ENCODE measurements around the gene STN1. TPM values are rescaled to one million over a fixed set of nuclear protein-coding genes. Genes with fewer than 3 reads are reported as not detected.

Gene STN1
- total and polyA plus RNA-seq, 2 experiments from 2014 or later, result 20.5 to 20.8 TPM

DNA sequence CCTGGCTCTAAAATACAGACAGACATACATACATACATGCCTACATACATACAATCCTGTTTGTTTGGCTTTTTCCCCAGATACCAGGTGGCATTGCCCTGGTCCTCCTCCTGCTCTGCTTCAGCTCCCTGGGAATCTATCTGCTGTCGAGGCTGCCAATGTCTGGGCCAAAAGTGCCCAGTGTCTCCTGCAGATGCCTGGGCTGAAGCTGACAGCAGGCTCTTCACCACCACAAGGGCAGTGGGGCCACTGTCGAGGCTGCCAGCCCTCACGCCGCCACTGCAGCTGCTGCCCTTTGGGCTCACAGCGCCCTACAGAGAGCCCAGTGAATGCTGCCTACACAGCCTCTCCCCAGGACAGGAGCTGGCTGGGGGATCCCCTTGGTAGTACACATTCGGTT, 18.0 kb upstream of the STN1 start:
- H3K27me3 ChIP-seq (replicated peaks; ENCODE audit: insufficient read depth), result no peaks in the 10 kb centered on the region
- WGBS, 2 experiments (ENCODE audit: low coverage in 1 of 2, low lambda C conversion rate in 2 of 2, missing lambda C conversion rate in 2 of 2), result 66 to 76% methylated on average over 6 of the region's 6 CpGs
- DNase-seq, result no peak

DNA sequence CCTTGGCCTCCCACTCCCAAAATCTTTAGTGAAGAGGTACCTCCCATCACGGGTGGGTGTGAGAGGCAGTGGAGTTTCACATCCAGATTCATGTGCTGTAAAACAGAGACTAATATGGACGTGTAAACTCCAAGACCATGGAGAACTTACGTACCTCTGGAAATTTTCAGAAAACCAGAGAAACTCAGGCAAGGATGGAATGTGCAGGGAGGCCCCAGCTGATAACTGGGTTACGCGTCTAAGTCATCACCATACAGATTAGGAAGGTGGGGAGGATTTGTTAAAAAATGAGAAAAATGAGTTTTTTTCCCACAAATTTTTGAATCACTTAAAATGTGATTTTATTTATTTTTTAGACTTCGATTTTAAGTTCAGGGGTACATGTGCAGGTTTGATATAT, 16.3 kb upstream of the STN1 start:
- WGBS, 2 experiments (ENCODE audit: low coverage in 1 of 2, low lambda C conversion rate in 2 of 2, missing lambda C conversion rate in 2 of 2), result 72 to 75% methylated on average over 6 of the region's 6 CpGs
- H3K9me2 ChIP-seq (ENCODE audit: insufficient read depth), result no peaks in the 10 kb centered on the region

More for the DNA sequence above, 18.0 kb upstream of the STN1 start:
- TF ChIP-seq EZH2phosphoT487 (IDR thresholded peaks at IDR 0.05; ENCODE audit: insufficient read depth, low read depth) (no peak), EZH2 (IDR thresholded peaks at IDR 0.05; ENCODE audit: insufficient read depth, poor library complexity, severe bottlenecking) (no peak)
- no peak overlapping the region for H3K27ac ChIP-seq
- no peaks in the 10 kb centered on the region for H4K20me1 ChIP-seq (ENCODE audit: insufficient read depth)
- H3K9ac ChIP-seq, result no peak overlapping the region
- no peaks in the 10 kb centered on the region for H3K4me1 ChIP-seq (ENCODE audit: insufficient read depth)
- H2AFZ ChIP-seq, result no peak overlapping the region
- no peaks in the 10 kb centered on the region for H3K9me2 ChIP-seq (ENCODE audit: insufficient read depth)
- no peaks in the 10 kb centered on the region for H3K36me3 ChIP-seq (ENCODE audit: low read depth)
- no peaks in the 10 kb centered on the region for H3K9me3 ChIP-seq (ENCODE audit: low read depth)
- no peaks in the 10 kb centered on the region for H3F3A ChIP-seq (ENCODE audit: insufficient read depth)
- in situ Hi-C loops (cut with MboI), result no loop called here
- no peak overlapping the region for H3K4me3 ChIP-seq
- no peaks in the 10 kb centered on the region for H3K79me2 ChIP-seq (ENCODE audit: insufficient read depth)
- no peak overlapping the region for H3K4me2 ChIP-seq (ENCODE audit: unreplicated experiment)

DNA sequence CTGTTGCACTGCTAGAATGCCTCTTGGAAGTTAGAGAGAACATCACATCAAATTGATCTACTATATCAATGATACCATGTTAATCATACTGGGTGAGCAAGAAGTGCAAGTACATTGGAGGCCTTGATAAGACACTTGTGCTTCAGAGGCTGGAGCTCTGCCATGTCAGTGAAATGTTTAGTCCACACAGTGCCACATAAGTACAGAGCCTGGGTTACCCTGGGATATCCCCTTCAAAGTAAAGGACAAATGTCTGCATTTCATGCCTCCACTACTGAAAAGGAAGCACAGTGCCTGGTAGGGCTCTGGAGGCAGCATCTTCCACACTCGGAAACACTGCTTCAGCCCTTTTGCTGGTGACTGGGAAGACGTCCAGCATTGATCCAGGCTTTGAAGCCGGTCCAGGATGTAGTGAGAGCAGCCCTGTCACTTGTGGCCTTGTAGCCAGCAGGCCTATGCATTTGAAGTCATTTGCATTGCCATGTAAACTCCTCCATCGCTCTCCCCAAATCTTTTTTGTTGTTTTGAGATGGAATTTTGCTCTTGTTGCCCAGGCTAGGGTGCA, 15.7 kb upstream of the STN1 start:
- Histone ChIP-seq H3K4me2 (ENCODE audit: unreplicated experiment) (no peak overlapping the region), H3K9ac (no peak overlapping the region), H3K27ac (no peak overlapping the region), H3K79me2 (ENCODE audit: insufficient read depth) (no peaks in the 10 kb centered on the region), H3K4me1 (ENCODE audit: insufficient read depth) (no peaks in the 10 kb centered on the region), H2AFZ (no peak overlapping the region), H4K20me1 (ENCODE audit: insufficient read depth) (no peaks in the 10 kb centered on the region), H3F3A (ENCODE audit: insufficient read depth) (no peaks in the 10 kb centered on the region), H3K27me3 (replicated peaks; ENCODE audit: insufficient read depth) (no peaks in the 10 kb centered on the region), H3K9me2 (ENCODE audit: insufficient read depth) (no peaks in the 10 kb centered on the region), H3K9me3 (ENCODE audit: low read depth) (no peaks in the 10 kb centered on the region), H3K36me3 (ENCODE audit: low read depth) (no peaks in the 10 kb centered on the region), H3K4me3 (no peak overlapping the region)
- in situ Hi-C loops (cut with MboI), result no loop called here
- DNase-seq, result no peak
- TF ChIP-seq EZH2phosphoT487 (IDR thresholded peaks at IDR 0.05; ENCODE audit: insufficient read depth, low read depth) (no peak), EZH2 (IDR thresholded peaks at IDR 0.05; ENCODE audit: insufficient read depth, poor library complexity, severe bottlenecking) (no peak)
- 44 to 49% methylated on average over 4 of the region's 4 CpGs for WGBS, 2 experiments (ENCODE audit: low coverage in 1 of 2, low lambda C conversion rate in 2 of 2, missing lambda C conversion rate in 2 of 2)

More for the DNA sequence above, 16.3 kb upstream of the STN1 start:
- TF ChIP-seq EZH2phosphoT487 (IDR thresholded peaks at IDR 0.05; ENCODE audit: insufficient read depth, low read depth) (no peak), EZH2 (IDR thresholded peaks at IDR 0.05; ENCODE audit: insufficient read depth, poor library complexity, severe bottlenecking) (no peak)
- Histone ChIP-seq H3K9me3 (ENCODE audit: low read depth) (no peaks in the 10 kb centered on the region), H3K4me1 (ENCODE audit: insufficient read depth) (no peaks in the 10 kb centered on the region), H3K9ac (no peak overlapping the region), H4K20me1 (ENCODE audit: insufficient read depth) (no peaks in the 10 kb centered on the region), H3K4me2 (ENCODE audit: unreplicated experiment) (no peak overlapping the region), H3F3A (ENCODE audit: insufficient read depth) (no peaks in the 10 kb centered on the region), H3K4me3 (no peak overlapping the region), H3K36me3 (ENCODE audit: low read depth) (no peaks in the 10 kb centered on the region), H3K27me3 (replicated peaks; ENCODE audit: insufficient read depth) (no peaks in the 10 kb centered on the region), H3K79me2 (ENCODE audit: insufficient read depth) (no peaks in the 10 kb centered on the region), H3K27ac (no peak overlapping the region), H2AFZ (no peak overlapping the region)
- in situ Hi-C loops (cut with MboI), result no loop called here
- DNase-seq, result no peak

DNA sequence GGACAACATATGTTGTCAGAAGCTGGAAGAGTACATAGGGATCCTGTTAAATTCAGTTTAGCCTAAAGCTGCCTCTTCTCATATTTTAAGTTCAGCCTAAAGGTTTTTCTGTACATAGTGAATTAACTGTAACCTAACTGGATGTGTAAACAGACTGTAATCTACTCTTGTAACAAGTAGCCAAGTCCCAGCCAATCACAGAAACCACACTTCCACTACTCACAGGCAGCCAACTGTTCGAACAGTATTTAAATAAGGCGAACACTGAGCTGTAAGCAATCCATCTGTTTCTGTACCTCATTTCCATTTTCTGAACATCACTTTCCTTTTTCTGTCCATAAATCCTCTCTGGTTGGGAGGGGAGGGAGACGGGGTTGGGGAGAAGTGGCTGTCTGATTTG, 15.0 kb upstream of the STN1 start:
- Histone ChIP-seq H3K9me2 (ENCODE audit: insufficient read depth) (no peaks in the 10 kb centered on the region), H3K4me2 (ENCODE audit: unreplicated experiment) (no peak overlapping the region), H3F3A (ENCODE audit: insufficient read depth) (no peaks in the 10 kb centered on the region), H3K36me3 (ENCODE audit: low read depth) (no peaks in the 10 kb centered on the region), H3K9me3 (ENCODE audit: low read depth) (no peaks in the 10 kb centered on the region), H3K27me3 (replicated peaks; ENCODE audit: insufficient read depth) (no peaks in the 10 kb centered on the region), H3K79me2 (ENCODE audit: insufficient read depth) (no peaks in the 10 kb centered on the region), H4K20me1 (ENCODE audit: insufficient read depth) (no peaks in the 10 kb centered on the region), H3K4me1 (ENCODE audit: insufficient read depth) (no peaks in the 10 kb centered on the region), H2AFZ (no peak overlapping the region), H3K4me3 (no peak overlapping the region), H3K9ac (no peak overlapping the region), H3K27ac (no peak overlapping the region)
- WGBS, 2 experiments (ENCODE audit: low coverage in 1 of 2, low lambda C conversion rate in 2 of 2, missing lambda C conversion rate in 2 of 2), result 80 to 81% methylated on average over 3 of the region's 3 CpGs
- no peak for DNase-seq
- TF ChIP-seq EZH2 (IDR thresholded peaks at IDR 0.05; ENCODE audit: insufficient read depth, poor library complexity, severe bottlenecking) (no peak), EZH2phosphoT487 (IDR thresholded peaks at IDR 0.05; ENCODE audit: insufficient read depth, low read depth) (no peak)
- in situ Hi-C loops (cut with MboI), result no loop called here

- no peaks in the 10 kb centered on the region for H3K9me2 ChIP-seq (ENCODE audit: insufficient read depth)
- H4K20me1 ChIP-seq (ENCODE audit: insufficient read depth), result no peaks in the 10 kb centered on the region
- H3K9ac ChIP-seq, result no peak overlapping the region
- H2AFZ ChIP-seq, result no peak overlapping the region
- H3K27me3 ChIP-seq (replicated peaks; ENCODE audit: insufficient read depth), result no peaks in the 10 kb centered on the region
- H3K4me2 ChIP-seq (ENCODE audit: unreplicated experiment), result no peak overlapping the region
- H3K4me3 ChIP-seq, result no peak overlapping the region
- H3K27ac ChIP-seq, result no peak overlapping the region
- H3F3A ChIP-seq (ENCODE audit: insufficient read depth), result no peaks in the 10 kb centered on the region
- in situ Hi-C loops (cut with MboI), result no loop called here
- DNase-seq, result no peak
- no peaks in the 10 kb centered on the region for H3K4me1 ChIP-seq (ENCODE audit: insufficient read depth)
- no peaks in the 10 kb centered on the region for H3K79me2 ChIP-seq (ENCODE audit: insufficient read depth)
- WGBS, 2 experiments (ENCODE audit: low coverage in 1 of 2, low lambda C conversion rate in 2 of 2, missing lambda C conversion rate in 2 of 2), result 92 to 96% methylated on average over 7 of the region's 7 CpGs
- no peak for TF ChIP-seq EZH2 (IDR thresholded peaks at IDR 0.05; ENCODE audit: insufficient read depth, poor library complexity, severe bottlenecking)
- TF ChIP-seq EZH2phosphoT487 (IDR thresholded peaks at IDR 0.05; ENCODE audit: insufficient read depth, low read depth), result no peak
- H3K36me3 ChIP-seq (ENCODE audit: low read depth), result no peaks in the 10 kb centered on the region
- no peaks in the 10 kb centered on the region for H3K9me3 ChIP-seq (ENCODE audit: low read depth)
Observed at GRCh38 chr10:103932271-103932670, 14.3 kb upstream of the STN1 start.

Measured in GM23248 (cell line).